GM18519 (cell line): ENCODE measurements around the gene PKD1.

Source experiments
- ATAC-seq: cut with Tn5 transposase; IDR thresholded peaks from one replicate; pipeline ENCODE4 v1.9.1; 2021; ENCODE audit warnings: mild to moderate bottlenecking, moderate library complexity; ENCODE audit not compliant: unreplicated experiment, low FRiP score

Gene PKD1

GRCh38 chr16:2079991-2080390 lies 55.7 kb downstream of the PKD1 start:
- ATAC-seq: no peak

DNA sequence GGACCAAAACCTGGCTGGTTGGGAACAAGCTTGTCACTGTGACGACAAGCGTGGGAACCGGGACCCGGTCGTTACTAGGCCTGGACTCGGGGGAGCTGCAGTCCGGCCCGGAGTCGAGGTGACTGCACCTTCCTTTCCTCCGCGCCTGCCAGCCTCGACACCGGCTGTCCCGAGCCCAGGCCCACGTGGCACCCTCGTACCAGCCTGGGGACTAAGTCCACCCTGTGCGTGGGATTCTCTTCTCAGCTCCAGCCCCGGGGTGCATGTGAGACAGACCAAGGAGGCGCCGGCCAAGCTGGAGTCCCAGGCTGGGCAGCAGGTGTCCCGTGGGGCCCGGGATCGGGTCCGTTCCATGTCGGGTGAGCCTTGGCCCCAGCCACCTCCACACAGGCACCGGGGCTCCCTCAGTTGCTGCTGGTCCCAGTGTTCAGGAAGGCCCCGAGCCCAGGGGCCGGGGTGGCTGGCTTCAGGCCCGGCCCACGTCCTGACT lies 56.3 kb downstream of the PKD1 start:
- no peak for ATAC-seq

GRCh38 chr16:2078691-2079090 lies 57.0 kb downstream of the PKD1 start:
- ATAC-seq: no peak

DNA sequence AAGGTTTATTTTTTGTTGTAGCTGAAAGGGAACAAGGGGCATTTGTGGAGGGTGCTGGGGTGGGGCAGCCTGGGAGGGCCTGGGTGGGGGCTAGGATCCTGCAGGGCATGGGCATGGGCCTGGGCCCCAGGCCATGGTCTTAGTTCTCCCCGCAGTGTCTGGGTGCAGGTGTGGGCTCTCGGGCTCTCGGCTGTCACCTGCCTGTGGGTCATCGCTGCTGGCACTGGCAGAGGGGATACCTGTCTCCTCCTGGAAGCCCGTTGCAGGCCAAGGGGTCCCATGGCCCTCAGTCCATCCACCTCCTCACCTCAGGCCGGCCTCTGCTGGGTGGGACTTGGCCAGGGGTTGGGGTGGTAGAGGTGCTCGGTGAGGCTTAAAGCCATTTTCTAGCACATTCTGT lies 57.6 kb downstream of the PKD1 start:
- ATAC-seq: no peak

DNA sequence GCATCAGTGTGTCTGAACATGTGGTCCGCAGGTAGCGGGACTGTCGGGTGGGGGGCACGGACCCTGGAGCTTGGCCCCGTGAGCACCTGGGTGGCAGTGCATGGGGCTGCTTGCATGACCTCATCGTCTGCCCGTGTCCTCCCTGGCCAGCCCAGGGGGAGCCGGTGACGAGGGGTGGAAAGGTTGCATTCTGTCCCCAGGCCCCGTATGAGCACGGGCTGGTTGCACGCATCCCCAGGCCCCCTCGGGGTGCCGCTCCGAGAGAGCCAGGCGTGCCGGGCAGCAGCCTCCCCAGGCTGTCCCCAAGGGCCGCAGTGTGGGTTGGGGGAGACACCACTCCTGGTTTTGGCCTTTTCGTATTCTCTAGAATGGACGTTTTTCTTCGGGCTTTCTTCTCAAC lies 58.0 kb downstream of the PKD1 start:
- no peak for ATAC-seq

DNA sequence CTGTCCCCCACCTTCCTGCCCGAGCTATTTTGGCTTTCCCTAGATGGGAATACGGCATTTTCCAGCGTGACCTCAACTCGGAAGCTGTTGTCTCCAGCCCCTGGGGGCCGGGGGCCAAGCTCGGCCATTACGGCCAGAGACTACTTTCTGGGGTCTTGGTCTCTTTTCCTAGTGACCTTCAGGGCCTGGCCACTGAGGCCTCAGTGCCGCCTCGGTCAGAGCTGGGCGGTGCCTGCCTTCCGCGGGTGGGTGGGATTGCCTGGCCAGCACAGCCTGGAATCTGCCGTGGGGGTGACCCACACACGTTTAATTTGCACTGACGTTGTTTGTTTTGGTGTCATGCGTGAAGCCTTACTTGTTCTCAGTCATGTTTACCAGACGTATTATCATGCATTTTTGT lies 58.7 kb downstream of the PKD1 start:
- no peak for ATAC-seq

- ATAC-seq: no peak
These were observed 59.4 kb downstream of the PKD1 start for GRCh38 chr16:2076072-2076865.

DNA sequence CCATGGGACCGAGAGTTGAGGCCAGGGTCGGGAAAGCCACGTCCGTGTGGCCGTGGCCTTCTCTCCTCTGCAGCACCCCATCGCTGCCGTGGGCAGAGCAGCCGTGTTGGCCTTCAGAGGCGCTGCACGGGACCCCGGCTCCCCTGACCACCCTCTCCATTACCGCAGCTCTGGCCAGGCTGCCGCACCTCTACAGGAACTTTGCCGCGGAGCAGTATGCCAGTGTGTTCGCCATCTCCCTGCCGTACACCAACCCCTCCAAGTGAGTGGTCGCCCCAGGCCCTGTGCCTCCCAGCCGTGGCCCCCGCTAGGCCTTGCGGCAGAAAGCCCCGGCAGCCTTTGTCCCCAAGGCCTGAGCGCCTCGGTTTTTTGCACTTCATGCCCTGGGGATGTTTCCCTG lies 60.1 kb downstream of the PKD1 start:
- no peak for ATAC-seq

GRCh38 chr16:2074071-2074470 lies 61.6 kb downstream of the PKD1 start:
- no peak for ATAC-seq

DNA sequence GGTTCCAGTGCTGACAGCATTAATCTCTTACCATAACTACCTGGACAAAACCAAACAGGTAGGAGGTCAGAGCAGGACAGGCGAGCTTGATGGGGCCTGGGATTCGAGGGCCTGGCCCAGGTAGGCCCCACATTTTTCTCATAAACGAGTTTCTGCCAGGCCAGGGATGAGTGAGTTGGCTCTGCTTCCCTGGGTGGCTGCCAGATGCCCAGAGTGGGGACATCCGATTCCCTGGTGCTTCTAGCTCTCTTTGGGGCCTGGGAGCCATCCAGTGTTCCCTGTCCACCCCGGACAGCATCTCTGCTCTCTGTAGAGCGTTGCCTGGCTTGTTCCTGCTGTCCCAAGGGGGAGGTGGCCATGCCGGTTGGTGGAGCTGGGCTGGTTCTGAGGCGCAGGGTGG lies 62.8 kb downstream of the PKD1 start:
- ATAC-seq: no peak

GRCh38 chr16:2071454-2072202 lies 64.1 kb downstream of the PKD1 start:
- ATAC-seq: no peak

DNA sequence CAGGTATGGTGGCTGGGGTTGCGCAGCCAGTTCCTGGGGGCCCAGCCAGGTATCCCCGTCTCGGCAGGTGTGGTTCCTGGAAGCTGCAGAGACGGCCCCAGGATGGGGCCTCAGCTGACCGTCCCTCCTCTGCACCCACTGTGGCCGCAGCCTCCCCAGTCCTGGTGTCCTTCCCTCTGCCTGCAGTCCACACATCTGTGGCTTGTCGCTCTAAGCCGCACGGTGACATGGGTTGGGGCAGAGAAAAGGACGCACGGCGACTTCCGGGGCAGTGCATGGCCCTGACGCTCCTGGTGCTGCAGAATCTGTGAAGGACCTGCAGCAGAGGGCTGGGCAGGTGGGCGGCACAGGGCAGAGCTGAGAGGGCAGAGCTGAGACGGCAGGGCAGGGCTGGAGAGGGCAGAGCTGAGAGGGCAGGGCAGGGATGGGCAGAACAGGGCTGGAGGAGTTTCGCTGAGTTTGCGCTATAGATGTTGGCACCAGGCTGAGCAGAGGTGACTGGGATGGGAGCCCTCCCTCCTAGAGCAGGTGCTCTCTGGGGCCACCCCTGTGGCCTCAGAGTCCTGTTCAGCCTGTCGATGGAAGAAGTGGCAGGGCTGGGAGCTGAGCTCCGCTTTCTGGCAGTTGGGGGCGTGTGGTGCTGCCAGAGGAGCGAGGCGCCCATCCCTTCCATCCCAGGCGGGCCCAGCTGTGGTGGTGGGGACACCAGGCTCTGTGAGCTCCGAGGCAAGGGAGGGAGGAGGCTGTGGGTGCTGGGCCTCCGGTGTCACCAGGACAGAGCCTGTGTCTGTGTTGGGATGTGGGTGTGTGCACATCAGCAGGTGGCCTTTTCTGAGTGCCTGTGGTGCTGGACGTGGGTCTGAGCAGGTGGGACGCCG lies 64.9 kb downstream of the PKD1 start:
- ATAC-seq: no peak

DNA sequence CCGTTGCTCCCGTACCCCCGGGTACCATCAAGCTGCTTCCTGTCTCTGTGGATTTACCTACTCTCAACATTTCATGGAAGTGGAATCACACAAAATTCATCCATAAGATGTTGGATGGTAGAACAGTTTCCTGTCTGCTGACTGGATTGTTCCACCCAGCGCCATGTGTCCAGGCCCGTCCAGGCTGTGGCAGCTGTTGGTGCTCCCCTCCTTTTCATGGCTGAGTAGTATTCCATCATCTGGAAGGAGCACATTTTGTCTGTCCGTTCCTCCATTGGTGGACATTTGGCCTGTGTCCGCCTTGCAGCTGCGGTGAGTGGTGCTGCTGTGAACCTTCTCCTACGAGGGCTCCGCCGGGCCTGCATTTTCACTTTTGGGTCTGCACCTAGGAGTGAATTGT lies 69.6 kb downstream of the PKD1 start:
- ATAC-seq: no peak

GRCh38 chr16:2064368-2064945 lies 71.2 kb downstream of the PKD1 start:
- ATAC-seq: no peak

DNA sequence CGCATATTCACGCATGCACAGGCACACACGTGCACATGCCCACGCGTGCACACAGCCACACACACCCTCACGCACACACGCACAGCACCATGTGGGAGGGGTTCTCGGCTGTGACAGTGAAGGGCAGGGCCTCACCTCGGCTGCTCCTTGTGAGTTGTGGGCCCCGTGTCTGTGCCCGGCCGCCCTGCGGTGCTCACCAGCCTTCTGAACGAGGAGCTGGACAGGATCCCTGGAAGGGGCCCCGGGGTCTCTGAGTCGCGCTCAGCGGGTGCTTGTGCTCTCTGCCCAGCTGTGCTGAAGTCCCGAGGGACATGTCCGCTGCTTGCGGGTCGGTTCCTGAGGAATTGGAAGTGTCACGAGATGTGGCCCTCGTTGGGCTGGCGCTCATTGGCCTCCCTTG lies 71.8 kb downstream of the PKD1 start:
- no peak for ATAC-seq

DNA sequence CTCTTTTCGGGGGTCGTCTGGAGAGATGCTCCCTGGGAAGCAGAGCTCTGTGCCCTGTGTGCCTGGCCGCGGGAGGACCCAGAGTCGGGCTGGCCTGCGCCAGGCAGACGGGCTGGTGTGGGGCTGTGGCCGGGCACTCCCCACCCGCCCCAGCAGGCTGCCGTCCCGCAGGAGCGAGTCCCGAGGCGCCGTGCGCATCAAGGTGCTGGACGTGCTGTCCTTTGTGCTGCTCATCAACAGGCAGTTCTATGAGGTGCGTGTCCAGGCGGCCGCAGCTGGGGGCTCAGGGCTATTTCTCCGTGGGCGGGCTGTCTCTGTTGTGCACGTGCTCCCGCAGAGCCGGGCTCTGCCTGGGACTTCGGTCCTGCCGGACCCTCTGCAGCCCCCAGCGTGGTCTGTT lies 72.9 kb downstream of the PKD1 start:
- ATAC-seq: no peak

GRCh38 chr16:2061526-2061925 lies 74.2 kb downstream of the PKD1 start:
- ATAC-seq: no peak

DNA sequence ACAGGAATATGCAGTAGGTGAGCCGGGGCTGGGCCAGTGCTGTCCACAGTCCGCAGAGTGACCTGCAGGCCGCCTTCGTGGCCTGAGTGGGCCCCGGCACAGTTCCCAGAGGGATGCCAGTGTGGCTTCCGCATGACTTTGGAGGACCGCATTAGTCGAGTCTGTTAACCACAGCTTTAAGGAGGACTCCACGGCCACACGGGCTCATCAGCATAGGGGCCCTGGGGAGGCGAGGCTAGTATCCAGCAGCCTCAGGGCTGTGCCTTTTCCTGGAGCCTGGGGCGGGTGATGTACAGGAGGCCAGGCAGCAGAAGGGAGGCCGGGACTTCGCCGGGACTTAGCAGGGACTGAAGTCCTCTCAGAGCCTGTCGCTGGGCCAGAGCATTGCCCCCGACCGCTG lies 74.7 kb downstream of the PKD1 start:
- ATAC-seq: no peak

GRCh38 chr16:2060346-2060745 lies 75.4 kb downstream of the PKD1 start:
- ATAC-seq: no peak

GRCh38 chr16:2058872-2059271 lies 76.8 kb downstream of the PKD1 start:
- no peak for ATAC-seq

GRCh38 chr16:2058420-2058819 lies 77.3 kb downstream of the PKD1 start:
- no peak for ATAC-seq
